ACHN (cell line): ENCODE data around the gene RAB11FIP3.
"Not testable (repeated sequence)": the region's sequence is repeated elsewhere in the genome, so short reads cannot be mapped to it uniquely, and the experiment has no call there.

ENCODE experiments used
- DNase-seq: peaks from one replicate; pipeline ENCODE4 v3.0.0-alpha.2; 2015
- in situ Hi-C: cut with HindIII; loops from 2 replicates; pipeline ENCODE4 v1.10.0; 2017; ENCODE audit warnings: low sequenced_read_pairs, low pct_ligation_motif_present, low pct_unique_long_range_greater_than_20kb

Gene RAB11FIP3

GRCh38 chr16:410516-411178 lies 14.8 kb upstream of the RAB11FIP3 start:
- no peak for DNase-seq
- in situ Hi-C loops: no loop called here

GRCh38 chr16:411576-412265 lies 13.7 kb upstream of the RAB11FIP3 start:
- DNase-seq: no peak
- in situ Hi-C loops: no loop called here

GRCh38 chr16:414395-415169 lies 10.9 kb upstream of the RAB11FIP3 start:
- DNase-seq: no peak
- in situ Hi-C loops: no loop called here

- in situ Hi-C loops, DNase-seq: not testable (repeated sequence)
Observed at GRCh38 chr16:415170-415498, 10.3 kb upstream of the RAB11FIP3 start.

GRCh38 chr16:422179-422578 lies 3.3 kb upstream of the RAB11FIP3 start:
- in situ Hi-C loops, DNase-seq: not testable (repeated sequence)

- in situ Hi-C loops: no loop called here
- DNase-seq: peak; percentile 98
Observed at GRCh38 chr16:424033-424622, 1.3 kb upstream of the RAB11FIP3 start.

- peak; percentile 64 for DNase-seq
- in situ Hi-C loops: no loop called here
Observed at GRCh38 chr16:424623-425081, 797 bp upstream of the RAB11FIP3 start.

- DNase-seq: no peak
- in situ Hi-C loops: no loop called here
Observed at GRCh38 chr16:425740-426114, 278 bp downstream of the RAB11FIP3 start.

GRCh38 chr16:426115-426905 lies 861 bp downstream of the RAB11FIP3 start:
- in situ Hi-C loops: no loop called here
- DNase-seq: peak; percentile 19

- DNase-seq: no peak
- in situ Hi-C loops: no loop called here
Observed at GRCh38 chr16:426906-427249, 1.4 kb downstream of the RAB11FIP3 start.

GRCh38 chr16:427250-427649 lies 1.8 kb downstream of the RAB11FIP3 start:
- no peak for DNase-seq
- in situ Hi-C loops: no loop called here

GRCh38 chr16:430904-431303 lies 5.5 kb downstream of the RAB11FIP3 start:
- DNase-seq: no peak
- in situ Hi-C loops: no loop called here

GRCh38 chr16:440627-441026 lies 15.2 kb downstream of the RAB11FIP3 start:
- no peak for DNase-seq
- in situ Hi-C loops: no loop called here

GRCh38 chr16:441447-441846 lies 16.0 kb downstream of the RAB11FIP3 start:
- no peak for DNase-seq

GRCh38 chr16:442976-443375 lies 17.5 kb downstream of the RAB11FIP3 start:
- DNase-seq: no peak
- in situ Hi-C loops: no loop called here

More at GRCh38 chr16:441447-441846, 16.0 kb downstream of the RAB11FIP3 start:
- in situ Hi-C loops: no loop called here

GRCh38 chr16:444027-444426 lies 18.6 kb downstream of the RAB11FIP3 start:
- in situ Hi-C loops: no loop called here
- no peak for DNase-seq

- in situ Hi-C loops: no loop called here
- no peak for DNase-seq
Observed at GRCh38 chr16:445566-445965, 20.1 kb downstream of the RAB11FIP3 start.

GRCh38 chr16:450385-450784 lies 24.9 kb downstream of the RAB11FIP3 start:
- in situ Hi-C loops: no loop called here
- no peak for DNase-seq
